Suppressor macrophage treated with lipopolysaccharide for 4 hours (primary cell): ENCODE measurements around the gene AKAP8.
"Not testable (repeated sequence)": the region's sequence is repeated elsewhere in the genome, so short reads cannot be mapped to it uniquely, and the experiment has no call there.

Experiments used
- DNase-seq: peaks from one replicate; pipeline ENCODE4 v3.0.0-alpha.2; 2020

The AKAP8 gene

DNA sequence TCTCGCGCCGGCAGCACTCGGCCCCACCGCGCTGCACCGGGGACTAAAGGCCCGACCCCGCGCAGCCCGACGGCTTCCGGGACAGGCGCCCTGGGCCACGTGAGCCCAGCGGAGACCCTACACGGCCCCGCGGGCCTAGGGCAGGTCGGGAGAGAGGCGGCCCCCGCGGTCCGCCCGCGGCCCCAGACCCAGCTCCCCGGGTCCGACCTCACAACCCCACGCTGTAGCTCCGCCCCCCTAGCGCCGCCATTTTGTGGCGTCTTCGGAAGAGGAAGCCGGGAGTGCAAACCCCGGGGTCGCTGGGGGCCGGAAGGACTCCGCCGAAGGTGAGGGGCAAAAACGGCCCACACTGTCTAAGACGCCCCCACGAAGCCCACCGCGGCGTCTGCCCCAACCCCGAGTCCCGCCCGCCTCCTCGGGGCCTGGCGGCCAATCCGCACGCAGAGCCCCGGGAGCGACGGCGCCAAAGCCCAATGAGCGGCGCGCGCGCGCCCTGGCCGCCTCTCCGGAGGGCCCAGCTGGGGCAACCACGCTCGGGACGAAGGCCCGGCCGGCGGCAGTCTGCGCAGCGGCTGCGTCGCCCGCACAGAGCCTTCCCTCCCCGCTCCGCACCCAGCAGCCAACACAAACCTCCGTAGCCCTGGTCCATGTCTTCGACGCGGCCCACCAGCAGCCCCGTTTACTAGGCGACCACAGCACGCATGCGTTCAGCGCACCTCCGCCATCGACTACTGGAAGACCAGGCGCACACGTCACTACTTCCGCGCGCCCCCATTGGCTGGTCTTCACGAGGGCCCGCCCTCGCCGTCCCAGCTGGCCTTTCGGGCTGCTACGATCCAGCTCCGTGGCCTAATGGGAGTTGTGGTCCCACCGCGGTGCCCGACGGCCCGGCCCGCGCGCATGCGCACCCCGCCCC, at the start of gene AKAP8:
TSS of gene AKAP8 (minus strand) at position 705 of the 916 bp plus-strand sequence. CDS start at position 649, 56 bp downstream.
- peak; percentile 100 for DNase-seq

GRCh38 chr19:15427991-15428471, 48.4 kb upstream of the AKAP8 start:
- DNase-seq, result no peak

GRCh38 chr19:15427350-15427700, 47.7 kb upstream of the AKAP8 start:
- no peak for DNase-seq

GRCh38 chr19:15426485-15427349, 47.1 kb upstream of the AKAP8 start:
- no peak for DNase-seq

- DNase-seq, result no peak
Measured at GRCh38 chr19:15425321-15425950, 45.8 kb upstream of the AKAP8 start.

- no peak for DNase-seq
Measured at GRCh38 chr19:15424692-15425272, 45.2 kb upstream of the AKAP8 start.

DNA sequence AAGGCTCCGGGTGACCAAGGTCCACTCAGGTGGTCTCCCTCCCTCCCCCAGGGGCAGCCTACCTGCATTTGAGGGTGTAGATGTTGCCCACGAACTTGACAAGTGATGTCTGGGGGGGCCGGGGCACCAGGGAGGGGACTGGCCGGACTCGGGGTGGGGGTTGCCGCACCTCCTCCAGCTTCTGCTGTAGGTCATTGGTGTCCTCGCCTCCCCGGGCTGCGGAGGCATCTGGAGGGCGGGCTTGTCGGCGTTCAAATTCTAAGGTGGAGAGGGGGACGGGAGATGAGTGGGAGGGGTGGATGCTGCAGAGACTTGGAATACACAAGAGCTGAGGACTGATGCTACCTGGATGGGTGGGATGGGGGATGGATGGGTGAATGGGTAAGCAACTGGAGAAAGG, 44.5 kb upstream of the AKAP8 start:
- DNase-seq, result no peak

- DNase-seq, result no peak
Measured at GRCh38 chr19:15423130-15423529, 43.5 kb upstream of the AKAP8 start.

- no peak for DNase-seq
Measured at GRCh38 chr19:15422296-15423075, 42.9 kb upstream of the AKAP8 start.

DNA sequence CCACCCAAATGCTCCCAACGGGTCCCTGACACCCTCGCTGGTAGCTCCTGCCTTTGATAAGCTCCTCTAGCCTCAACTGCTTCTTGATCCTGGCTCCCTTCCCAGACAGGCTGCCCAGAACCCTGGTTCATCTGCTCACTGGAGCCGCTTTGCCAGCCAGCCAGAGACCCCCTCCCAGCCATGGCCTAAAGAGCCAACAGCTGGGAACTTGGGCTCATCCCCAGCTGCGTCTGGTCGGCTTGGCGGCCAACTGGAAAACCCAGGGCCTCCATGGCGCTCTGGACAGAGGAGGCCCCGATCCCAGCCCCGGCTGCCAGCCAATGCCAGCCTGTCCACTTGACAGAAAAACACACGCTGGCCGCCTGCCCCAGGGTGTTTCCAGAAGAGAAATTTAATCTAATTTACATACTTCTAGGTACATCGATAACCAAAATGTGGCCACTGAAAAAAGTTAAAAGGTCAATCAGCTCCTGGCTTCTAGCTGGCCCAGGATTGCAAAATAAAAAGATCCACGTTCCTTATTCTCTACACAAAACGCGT, 42.2 kb upstream of the AKAP8 start:
- DNase-seq, result no peak

- no peak for DNase-seq
Measured at GRCh38 chr19:15421136-15421695, 41.6 kb upstream of the AKAP8 start.

DNA sequence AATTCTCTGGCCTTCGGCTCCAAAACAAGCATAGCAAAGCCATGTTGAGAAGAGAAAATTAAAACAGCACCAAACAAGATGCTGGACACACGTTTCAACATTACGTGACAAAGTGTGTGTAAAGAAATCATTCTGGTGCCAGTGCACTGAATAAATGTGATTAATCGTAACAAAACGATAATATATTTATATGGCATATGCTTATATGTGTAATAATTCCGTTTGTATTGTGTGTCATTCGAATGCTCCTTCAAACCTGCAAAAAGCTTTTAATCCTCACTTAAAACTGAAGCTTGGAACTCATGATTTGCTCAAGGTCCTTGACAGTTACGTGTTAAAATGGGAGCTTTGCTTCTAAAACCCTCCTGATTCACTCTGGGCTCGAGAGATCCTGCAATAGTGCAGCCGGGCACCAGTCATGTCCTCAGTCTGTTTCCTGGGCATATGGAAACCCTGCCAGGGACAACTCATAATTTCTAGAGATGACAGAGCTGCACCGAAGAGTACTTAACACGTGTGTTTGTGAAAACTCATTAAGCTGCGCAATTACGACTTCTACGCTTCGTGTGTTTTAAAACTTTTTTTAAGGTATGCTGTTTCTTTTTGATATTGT, 39.9 kb upstream of the AKAP8 start:
- DNase-seq, result no peak

DNA sequence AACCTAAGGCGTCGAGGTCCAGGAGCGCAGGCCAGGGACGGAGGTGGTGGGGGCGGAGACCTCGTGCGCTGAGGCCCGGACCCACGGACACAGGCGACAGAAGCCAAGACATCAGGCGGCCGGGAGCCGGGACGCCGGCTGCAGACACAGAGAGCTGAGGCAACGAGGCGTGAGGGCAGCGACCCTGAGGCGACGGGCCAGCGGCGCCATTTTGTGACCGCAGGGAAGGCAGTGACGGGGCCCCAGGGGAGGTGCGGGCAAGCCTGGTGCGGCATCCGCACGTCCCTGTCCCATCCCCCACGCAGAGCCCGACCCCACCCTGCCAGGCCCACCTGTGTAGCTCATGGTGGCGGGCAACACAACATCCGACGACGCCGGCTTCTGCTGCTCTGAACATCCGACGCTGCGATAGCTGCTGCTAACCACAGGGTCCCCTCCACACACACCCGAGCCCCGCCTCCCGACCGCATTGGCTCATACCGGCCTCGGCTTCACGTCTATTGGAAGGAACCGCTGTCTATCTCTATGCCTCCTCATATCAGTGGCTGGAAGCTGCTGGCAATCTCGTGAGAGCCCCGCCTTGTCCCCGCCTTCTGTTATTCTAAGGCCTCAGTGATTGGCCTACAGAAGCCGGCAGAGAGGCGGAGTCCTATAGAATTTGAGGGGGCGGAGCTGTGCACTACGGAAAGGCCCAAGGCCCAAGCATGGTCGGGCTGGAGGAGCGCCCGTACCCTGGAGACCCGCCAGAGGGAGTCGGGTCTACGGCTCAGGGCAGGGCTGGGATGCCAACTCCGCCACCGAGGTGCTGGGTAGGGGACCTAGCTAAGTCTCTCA, 39.2 kb upstream of the AKAP8 start, which contains the start of gene AKAP8L:
TSS of gene AKAP8L (minus strand) at position 410 of the 834 bp plus-strand sequence. CDS start at position 345, 65 bp downstream.
- peak; percentile 100 for DNase-seq

DNA sequence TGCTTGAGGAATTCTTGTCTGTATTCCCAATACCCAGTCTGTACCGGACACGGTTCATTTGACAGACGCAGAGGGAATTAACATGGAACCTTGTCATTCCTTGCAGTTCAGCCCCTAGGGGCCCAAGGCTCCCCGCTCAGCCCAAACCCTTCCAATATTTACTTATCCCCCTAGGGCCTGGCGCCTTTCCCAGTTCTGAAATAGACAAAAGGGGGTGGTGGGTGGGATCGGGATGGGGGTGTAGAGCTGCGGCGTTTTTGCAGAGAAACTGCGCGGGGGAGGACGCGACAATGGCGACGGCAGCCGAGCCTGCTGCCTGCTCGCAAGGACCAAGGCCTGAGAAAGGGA, 38.6 kb upstream of the AKAP8 start:
- DNase-seq, result no peak

GRCh38 chr19:15417699-15418098, 38.1 kb upstream of the AKAP8 start:
- peak; percentile 12 for DNase-seq

- no peak for DNase-seq
Measured at GRCh38 chr19:15412832-15413231, 33.2 kb upstream of the AKAP8 start.

DNA sequence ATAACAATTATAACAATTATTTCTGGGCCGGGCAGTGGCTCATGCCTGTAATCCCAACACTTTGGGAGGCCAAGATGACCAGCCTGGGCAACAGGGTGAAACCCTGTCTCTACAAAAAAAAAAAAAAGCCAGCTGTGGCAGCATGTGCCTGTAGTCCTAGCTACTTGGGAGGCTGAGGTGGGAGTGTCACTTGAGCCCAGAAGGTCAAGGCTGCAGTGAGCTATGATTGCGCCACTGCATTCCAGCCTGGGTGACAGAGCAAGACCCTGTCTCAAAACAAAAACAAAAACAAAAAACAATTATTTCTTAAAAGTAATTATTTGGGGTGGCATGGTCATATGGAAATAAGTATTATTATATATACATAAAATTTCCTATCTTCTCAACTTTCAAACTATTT, 31.8 kb upstream of the AKAP8 start:
- not testable (repeated sequence) for DNase-seq

GRCh38 chr19:15404780-15405211, 25.2 kb upstream of the AKAP8 start:
- no peak for DNase-seq

DNA sequence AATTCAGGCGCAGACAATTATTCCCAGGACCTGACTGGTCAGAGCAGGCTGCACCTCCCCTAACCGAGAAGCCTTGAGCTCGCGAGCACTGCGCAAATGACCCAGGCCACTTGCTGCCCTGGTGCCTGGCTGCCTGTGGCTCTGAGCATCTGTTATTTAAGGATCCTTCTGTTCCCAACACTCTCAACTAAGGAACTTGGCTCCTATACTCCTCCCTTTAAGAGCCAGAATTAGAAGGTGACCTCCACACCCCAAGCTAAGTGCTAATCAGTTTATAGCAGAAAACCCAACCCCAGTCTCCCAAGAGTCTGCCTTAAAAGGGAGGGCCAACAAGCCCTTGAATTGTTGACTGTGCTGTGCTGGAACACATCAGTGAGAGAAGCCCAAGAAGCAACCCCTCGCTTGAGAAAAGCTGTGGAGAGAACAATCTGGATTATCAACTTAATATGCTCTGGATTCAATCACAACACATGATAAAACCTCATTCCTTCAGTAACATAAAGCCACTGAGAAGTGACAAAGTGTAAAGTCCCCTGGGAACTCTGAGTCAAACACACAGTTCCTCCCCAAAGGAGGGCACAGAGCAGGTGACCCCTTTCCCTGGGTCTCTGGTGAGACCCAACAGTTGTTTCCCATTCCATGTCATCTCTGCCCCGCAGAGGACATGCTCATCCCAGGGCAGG, 24.7 kb upstream of the AKAP8 start:
- DNase-seq, result no peak
